NCI-H1092 treated with DMSO at 0.1 percent for 48 hours (cell line): ENCODE results near the gene OR9Q1.
"Not testable (repeated sequence)": the region's sequence is repeated elsewhere in the genome, so short reads cannot be mapped to it uniquely, and the experiment has no call there.

Source experiments
- DNase-seq: peaks from one replicate; lab custom pipeline; 2025; lab: John Stamatoyannopoulos, UW

Gene OR9Q1

DNA sequence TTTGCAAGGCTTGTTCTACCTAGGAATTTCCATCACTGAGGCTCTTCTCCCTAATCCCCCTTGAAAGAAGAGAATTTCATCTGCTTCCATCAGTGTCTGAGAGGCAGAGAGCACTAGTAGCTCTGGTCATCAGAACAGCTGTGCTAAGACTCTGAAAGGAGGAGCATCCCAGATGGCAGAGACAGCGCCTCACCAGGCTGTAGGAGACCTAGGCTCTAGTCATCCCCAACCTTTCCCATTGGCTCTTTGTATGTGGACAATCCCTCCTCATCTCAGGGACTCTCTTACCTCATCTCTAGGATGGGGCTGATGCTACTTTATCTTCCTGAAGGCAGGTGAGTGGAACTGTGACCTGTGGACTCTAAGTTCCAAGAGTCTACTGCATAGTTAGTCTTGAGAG lies 110.5 kb downstream of the OR9Q1 start:
- no peak for DNase-seq

- no peak for DNase-seq
Observed at GRCh38 chr11:58135171-58135570, 111.5 kb downstream of the OR9Q1 start.

- no peak for DNase-seq
Observed at GRCh38 chr11:58142761-58143160, 119.1 kb downstream of the OR9Q1 start.

DNA sequence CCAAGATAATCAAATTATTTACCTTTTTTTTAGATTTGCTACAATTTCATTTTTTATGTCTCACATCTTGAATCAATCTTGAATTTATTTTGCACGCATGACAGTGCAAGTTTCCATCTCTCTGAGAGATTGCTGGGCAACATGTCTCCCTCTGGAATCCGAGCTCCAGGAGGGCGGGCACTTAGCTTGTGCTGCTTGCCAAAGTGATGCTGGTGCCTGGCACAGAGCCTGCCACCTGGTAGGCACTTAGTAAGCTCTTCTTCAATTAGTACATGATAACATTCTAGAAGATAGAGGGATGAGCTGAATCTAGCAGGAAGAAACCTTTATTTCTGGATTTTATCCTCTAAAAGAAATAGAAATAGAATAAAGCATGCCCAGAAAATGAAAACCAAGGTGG lies 129.1 kb downstream of the OR9Q1 start:
- no peak for DNase-seq

DNA sequence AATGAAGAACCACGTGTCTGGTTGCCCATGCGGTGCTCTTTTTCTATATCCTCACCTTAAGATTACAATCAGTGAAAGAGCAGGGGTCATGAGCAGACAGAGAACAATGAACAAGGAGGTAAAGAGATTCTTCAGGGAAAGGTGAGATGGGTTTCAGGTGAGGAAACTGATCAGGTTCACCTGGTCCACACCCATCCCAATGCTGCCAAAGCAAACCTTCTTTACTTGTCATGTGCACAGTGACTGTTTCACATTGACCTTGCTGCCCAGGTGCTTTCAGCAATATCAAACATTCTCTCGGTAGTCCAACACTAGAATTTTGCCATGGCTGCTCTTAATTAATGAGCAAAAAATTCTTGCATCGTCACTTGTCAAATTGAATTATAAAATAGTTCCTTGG lies 140.7 kb downstream of the OR9Q1 start:
- no peak for DNase-seq

DNA sequence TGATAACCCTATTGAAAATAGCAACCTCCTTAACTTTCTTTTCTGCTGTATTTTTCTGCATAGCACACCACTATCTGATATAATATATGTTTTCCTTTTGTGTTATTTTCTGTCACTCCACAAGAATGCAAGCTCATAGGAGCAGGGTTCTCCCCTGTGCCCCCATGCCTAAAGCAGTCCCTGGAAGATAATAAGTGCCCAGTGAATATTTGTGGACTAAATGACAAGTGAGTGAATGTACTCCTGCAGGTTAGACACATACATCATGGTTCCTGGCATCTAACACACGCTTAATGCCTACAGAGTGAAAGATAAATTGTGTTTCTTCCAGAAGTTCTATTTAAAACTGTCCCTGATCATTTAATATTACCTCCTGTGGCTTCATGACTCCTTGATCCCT lies 141.3 kb downstream of the OR9Q1 start:
- DNase-seq: no peak

GRCh38 chr11:58165504-58166106 lies 141.9 kb downstream of the OR9Q1 start:
- DNase-seq: no peak

DNA sequence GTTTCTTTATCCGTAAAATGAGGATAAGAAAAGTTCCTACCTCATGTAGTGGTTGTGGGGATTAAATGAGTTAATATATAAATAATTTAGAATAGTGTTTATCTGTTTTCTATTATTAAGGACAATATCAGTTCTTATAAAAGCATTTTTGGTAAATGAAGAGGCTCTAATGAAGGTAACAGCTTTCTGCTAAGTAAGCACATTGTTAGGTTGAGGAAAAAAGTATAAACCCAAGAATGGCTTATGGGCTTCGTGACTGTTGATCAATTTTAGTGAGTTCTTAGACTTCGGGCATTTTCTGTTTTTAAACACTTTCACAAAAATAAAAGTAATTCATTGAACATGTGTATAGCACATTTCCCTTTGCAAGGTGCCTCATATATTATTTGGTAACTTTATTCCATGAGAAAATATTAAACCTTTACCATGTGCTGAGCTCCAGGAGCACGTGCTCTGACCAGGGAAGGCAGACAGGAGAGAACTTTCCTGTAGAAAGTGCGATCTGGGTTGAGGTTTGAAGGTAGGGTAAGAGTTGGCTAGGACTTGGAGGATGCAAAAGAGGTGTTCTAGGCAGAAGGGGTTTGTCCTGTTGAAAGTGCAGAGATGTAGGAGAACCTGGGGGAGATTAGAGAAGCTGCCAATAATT lies 153.9 kb downstream of the OR9Q1 start:
- DNase-seq: no peak

DNA sequence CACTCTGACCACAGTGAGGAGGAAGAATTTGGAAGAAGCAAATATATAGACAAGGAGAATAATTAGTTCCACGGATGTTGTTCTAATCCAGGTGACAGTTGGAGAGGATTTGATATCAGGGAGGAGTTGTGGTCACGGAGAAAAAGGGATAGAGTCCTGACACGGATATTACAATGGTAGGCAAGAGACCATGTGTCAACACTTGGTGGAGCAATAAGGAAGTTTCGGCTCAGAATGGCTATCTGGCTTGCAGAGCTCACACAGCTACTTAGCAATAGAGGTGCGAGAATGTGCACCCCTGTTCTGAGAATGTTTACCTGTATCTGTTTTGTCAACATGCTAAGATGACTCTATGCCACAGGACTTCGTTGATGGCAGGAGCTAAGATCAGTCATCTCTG lies 154.8 kb downstream of the OR9Q1 start:
- DNase-seq: no peak

DNA sequence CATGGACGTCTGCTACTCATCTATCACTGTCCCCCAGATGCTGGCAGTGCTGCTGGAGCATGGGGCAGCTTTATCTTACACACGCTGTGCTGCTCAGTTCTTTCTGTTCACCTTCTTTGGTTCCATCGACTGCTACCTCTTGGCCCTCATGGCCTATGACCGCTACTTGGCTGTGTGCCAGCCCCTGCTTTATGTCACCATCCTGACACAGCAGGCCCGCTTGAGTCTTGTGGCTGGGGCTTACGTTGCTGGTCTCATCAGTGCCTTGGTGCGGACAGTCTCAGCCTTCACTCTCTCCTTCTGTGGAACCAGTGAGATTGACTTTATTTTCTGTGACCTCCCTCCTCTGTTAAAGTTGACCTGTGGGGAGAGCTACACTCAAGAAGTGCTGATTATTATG lies 156.0 kb downstream of the OR9Q1 start:
- DNase-seq: no peak

- DNase-seq: no peak
Observed at GRCh38 chr11:58186938-58187337, 163.3 kb downstream of the OR9Q1 start.

- no peak for DNase-seq
Observed at GRCh38 chr11:58188770-58189169, 165.1 kb downstream of the OR9Q1 start, which contains the start of gene OR9Q2. TSS of gene OR9Q2 (plus strand) at chr11:58189070. CDS start at chr11:58190491, 1,421 bp downstream.

DNA sequence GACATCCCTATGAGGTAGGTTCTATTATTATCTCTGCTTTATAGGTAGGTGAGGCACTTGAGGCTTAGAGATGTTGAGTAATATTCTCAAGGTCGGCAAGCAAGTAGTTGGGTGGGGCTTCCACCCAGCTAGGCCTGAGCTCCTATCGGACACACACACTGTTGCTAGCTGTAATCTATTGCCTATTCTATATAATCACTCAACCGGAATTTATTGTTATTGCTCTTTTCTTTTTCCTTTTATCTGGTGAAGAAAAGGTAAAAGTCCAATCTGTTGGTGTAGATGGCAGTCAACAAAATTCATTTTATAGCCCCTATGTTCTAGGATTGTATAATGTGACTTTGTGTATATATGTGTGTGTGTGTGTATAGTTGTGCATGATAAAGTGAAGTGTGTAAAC lies 168.5 kb downstream of the OR9Q1 start:
- no peak for DNase-seq

- no peak for DNase-seq
Observed at GRCh38 chr11:58193391-58193790, 169.7 kb downstream of the OR9Q1 start.

DNA sequence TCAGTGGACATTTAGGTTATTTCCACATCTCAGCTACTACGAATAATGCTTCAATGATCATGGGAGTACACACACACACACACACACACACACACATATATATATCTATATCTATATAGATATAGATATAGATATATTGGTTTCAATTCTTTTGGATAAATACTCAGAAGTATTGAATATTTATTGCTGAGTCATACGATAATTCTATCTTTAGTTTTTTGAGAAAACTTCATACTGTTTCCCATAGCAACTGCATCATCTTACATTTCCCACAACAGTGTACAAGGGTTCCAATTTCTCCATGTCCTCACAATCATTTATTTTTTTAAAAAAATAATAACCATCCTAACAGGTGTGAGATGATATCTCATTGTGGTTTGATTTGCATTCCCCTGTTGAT lies 172.3 kb downstream of the OR9Q1 start:
- no peak for DNase-seq

GRCh38 chr11:58199271-58199670 lies 175.6 kb downstream of the OR9Q1 start:
- no peak for DNase-seq

GRCh38 chr11:58204042-58204441 lies 180.4 kb downstream of the OR9Q1 start, which contains the start of gene OR1S2:
TSS of gene OR1S2 (minus strand) at chr11:58204142. CDS start at chr11:58204142, 0 bp downstream.
- no peak for DNase-seq

DNA sequence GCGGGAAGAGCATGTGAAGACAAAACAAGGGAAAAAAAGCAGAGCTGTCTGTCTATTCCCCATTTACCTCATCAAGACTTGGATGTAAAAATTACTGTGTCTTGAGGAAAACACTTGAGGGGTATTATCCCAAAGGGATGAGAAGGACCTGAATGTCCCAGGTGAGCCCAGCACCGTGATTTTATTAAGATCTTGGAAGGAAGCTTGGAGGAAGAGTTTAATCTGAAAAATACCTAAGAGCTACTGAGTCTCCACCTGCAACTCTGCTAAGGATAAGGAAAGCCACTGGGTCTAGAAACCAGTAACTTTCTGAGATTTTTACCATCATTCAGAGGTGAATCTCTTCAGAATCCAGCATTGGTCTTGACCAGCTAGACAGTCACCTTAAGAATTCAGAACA lies 188.7 kb downstream of the OR9Q1 start, which contains the start of gene OR1S1:
Gene OR1S1, plus strand, starts transcription at position 301 of the 400 bp plus-strand sequence.
- DNase-seq: not testable (repeated sequence)

DNA sequence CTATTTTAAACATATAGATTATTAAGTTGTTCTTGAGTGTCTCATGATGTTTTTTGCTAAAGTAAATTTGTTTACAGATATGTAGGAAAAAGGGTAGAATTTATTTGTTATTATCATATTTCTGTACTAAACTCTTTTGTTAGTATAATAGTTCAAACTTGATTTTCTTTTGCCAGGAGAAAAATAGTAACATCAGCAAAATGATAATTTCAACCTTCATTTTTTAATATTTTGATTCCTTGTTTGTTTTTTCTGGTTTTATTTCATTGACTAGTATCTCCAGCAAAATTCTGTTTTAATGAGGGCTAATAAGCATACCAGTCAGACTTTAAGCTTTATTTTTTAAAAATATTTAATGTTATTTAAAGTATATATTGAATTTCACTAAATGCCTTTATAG lies 192.8 kb downstream of the OR9Q1 start:
- DNase-seq: no peak

- DNase-seq: no peak
Observed at GRCh38 chr11:58222721-58223120, 199.0 kb downstream of the OR9Q1 start.

GRCh38 chr11:58227956-58228615 lies 204.4 kb downstream of the OR9Q1 start:
- no peak for DNase-seq
